Activated CD8-positive, alpha-beta memory T cell treated with anti-CD3 and anti-CD28 coated beads, Interleukin-2, amount 10 ng/mL, durations not matched to agents 7 days and 5 days (primary cell): Measurements from ENCODE around the gene DIP2C. TPM values are rescaled to one million over a fixed set of nuclear protein-coding genes. Genes with fewer than 3 reads are reported as not detected.
"Not testable (repeated sequence)": the region's sequence is repeated elsewhere in the genome, so short reads cannot be mapped to it uniquely, and the experiment has no call there.

Source experiments
- ATAC-seq: fragments of 150-1000 bp; cut with Tn5 transposase; one replicate; pipeline ENCODE4 v1.10.0; 2021; ENCODE audit warnings: moderate library complexity
- CTCF ChIA-PET: fragments of 350-600 bp; sonication (Branson Sonifier 250); formaldehyde crosslinking; loops from one replicate; lab custom pipeline; 2021; ENCODE audit warnings: antibody characterized with exemption; lab: Charles Lee
- DNase-seq: peaks from one replicate; pipeline ENCODE4 v3.0.0-alpha.2; 2020
- H3K27ac Mint-ChIP-seq: one replicate; pipeline ENCODE4 v1.8.0; 2021; ENCODE audit warnings: mild to moderate bottlenecking, mixed read lengths
- H3K27me3 Mint-ChIP-seq: one replicate; pipeline ENCODE4 v1.8.0; 2021; ENCODE audit warnings: mixed read lengths
- H3K36me3 Mint-ChIP-seq: one replicate; pipeline ENCODE4 v1.8.0; 2021; ENCODE audit warnings: mild to moderate bottlenecking, mixed read lengths
- H3K4me1 Mint-ChIP-seq: one replicate; pipeline ENCODE4 v1.8.0; 2021; ENCODE audit warnings: mixed read lengths
- H3K4me3 Mint-ChIP-seq: one replicate; pipeline ENCODE4 v1.8.0; 2021; ENCODE audit warnings: mild to moderate bottlenecking, moderate library complexity, mixed read lengths
- H3K9me3 Mint-ChIP-seq: one replicate; pipeline ENCODE4 v1.8.0; 2022; ENCODE audit warnings: low read depth, mixed read lengths
- total RNA-seq, 2 experiments: library from RNA; stranded (reverse); gene quantifications; one replicate each; pipeline ENCODE4 v1.2.3, GENCODE V29; 2021

The DIP2C gene
- total RNA-seq, 2 experiments from 2014 or later, result 0.26 to 0.99 TPM

DNA sequence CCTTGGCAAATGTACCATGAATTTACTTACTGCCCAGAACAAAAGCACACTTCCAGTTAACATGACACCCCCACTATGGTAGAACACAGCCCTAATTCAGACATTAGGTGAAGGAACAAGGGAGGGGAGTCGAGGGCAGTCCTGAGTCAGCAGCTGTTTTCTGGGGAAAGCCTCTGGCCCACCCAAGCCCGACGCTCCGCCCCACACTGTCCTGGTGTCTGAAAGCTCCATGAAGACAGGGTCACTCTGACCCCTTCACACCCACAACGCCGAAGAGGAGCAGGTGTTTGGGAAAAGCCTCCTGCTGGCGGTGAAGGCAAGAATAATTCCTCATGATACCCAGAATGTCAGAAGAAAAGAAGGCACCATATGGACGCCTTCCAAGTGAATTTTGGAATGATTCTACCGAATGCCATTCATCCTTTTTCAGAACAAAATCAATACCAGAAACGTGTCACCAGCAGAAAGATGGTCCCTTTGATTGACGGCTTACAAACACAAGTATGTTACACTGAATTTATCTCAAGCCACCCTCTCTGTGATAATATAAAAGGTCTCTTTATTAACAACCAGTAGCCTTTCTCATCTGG is 172.1 kb downstream of the DIP2C start:
- DNase-seq (no peak), ATAC-seq (no peak)
- Mint-ChIP-seq H3K9me3 (no peaks in the 10 kb centered on the region), H3K27ac (no peak overlapping the region), H3K4me1 (peaks cover 6% of the 10 kb centered on the region), H3K27me3 (peaks cover 17% of the 10 kb centered on the region), H3K4me3 (no peak overlapping the region), H3K36me3 (no peaks in the 10 kb centered on the region)
- CTCF ChIA-PET, result no interaction called here

DNA sequence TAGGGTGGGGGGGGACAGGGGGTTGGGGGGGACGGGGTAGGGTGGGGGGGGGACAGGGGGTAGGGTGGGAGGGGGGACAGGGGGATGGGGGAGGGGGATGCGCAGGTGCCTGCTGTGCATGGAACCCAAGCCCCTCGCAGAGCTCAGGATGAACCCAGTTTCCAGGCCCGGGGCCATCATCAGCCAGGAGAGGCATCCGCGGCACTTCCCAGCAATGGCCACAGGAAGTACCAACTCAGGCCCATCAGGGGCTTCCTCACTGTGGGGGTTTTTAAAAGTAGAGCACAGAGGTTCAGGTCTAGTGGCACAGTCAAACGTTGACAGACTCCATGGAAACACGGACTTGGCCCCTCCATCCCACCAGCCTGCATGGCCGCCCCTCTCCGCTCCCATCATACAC is 172.7 kb downstream of the DIP2C start:
- ATAC-seq, result no peak

DNA sequence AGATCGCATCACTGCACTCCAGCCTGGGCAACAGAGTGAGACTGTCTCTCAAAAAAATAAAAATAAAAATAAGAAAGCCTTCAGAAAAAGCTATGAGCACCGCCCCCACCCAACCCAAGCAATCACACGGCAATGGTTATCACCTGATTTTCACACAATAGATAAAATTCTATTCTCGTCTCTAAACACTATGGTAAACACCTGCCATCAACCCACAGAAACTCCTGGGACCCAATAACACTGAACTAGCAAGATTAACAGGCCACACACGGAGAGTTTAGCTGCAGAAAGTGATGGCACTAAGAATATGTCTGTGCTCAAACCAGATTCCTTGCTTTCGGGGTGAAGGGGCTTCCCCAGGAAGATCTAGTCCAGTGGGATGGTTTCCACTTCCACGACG is 173.8 kb downstream of the DIP2C start:
- ATAC-seq, result no peak
- Mint-ChIP-seq H3K27ac (no peak overlapping the region), H3K27me3 (peaks cover 18% of the 10 kb centered on the region), H3K36me3 (no peaks in the 10 kb centered on the region), H3K4me3 (no peak overlapping the region), H3K4me1 (peaks cover 12% of the 10 kb centered on the region), H3K9me3 (no peaks in the 10 kb centered on the region)
- DNase-seq, result no peak
- CTCF ChIA-PET, result no interaction called here

More for the DNA sequence above, 172.7 kb downstream of the DIP2C start:
- CTCF ChIA-PET, result no interaction called here
- Mint-ChIP-seq H3K27me3 (peaks cover 20% of the 10 kb centered on the region), H3K9me3 (no peaks in the 10 kb centered on the region), H3K27ac (no peak overlapping the region), H3K36me3 (no peaks in the 10 kb centered on the region), H3K4me3 (no peak overlapping the region), H3K4me1 (peaks cover 6% of the 10 kb centered on the region)
- DNase-seq, result no peak

DNA sequence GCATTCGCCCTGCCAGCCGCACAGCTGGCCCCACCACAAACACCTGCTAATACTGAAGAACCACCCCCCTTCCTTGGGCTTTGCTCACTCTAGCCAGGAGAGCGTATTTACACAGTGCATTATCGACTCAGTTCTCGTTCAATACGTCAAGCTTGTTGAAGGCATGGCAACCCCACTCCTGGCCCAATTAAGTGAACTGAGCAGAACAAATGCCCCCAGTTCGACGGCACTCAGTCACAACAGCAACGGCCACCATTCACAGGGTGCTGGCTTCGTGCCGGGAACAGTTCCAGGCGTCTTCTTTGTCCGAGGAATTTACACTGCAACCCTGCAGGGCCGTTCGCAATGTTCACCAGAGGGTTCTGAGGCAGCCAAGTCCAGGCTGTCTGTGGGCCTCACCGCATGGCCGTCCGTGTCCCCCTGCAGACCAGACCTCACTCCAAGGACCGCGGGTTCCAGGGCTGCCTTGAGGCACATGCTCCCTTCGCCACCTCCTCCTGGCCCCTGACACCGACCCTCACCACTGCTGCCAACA is 175.3 kb downstream of the DIP2C start:
- H3K27me3 Mint-ChIP-seq, result peaks cover 15% of the 10 kb centered on the region
- H3K36me3 Mint-ChIP-seq, result no peaks in the 10 kb centered on the region
- H3K27ac Mint-ChIP-seq, result no peak overlapping the region
- H3K9me3 Mint-ChIP-seq, result no peaks in the 10 kb centered on the region
- no peak for DNase-seq
- ATAC-seq, result no peak
- CTCF ChIA-PET, result interaction anchor here (0.7 kb wide), 1 partner anchor 13 kb away, joined by 3 read pairs; no protein-coding TSS in a partner anchor
- H3K4me1 Mint-ChIP-seq, result peaks cover 12% of the 10 kb centered on the region
- no peak overlapping the region for H3K4me3 Mint-ChIP-seq

DNA sequence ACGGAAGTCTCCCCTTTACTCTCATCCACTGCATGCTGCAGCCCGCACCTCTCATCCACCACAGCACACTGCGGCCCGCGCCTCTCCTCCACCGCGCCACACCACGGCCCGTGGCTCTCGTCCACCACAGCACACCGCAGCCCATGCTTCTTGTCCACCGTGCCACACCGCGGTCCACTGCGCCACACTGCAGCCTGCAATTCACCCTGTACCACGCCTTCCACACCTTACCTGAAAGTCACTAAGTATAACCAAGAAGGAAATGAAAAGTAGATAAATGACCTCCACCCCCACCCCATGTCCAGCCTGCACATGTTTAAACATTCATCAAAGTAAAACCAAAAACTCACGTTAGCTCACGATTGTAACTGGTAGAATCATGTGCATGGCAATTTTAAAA is 176.1 kb downstream of the DIP2C start:
- H3K27me3 Mint-ChIP-seq, result peaks cover 15% of the 10 kb centered on the region
- CTCF ChIA-PET, result interaction anchor here (0.7 to 1.0 kb wide), 3 partner anchors 13 to 234 kb away, joined by 3 read pairs; no protein-coding TSS in a partner anchor
- no peaks in the 10 kb centered on the region for H3K9me3 Mint-ChIP-seq
- peaks cover 12% of the 10 kb centered on the region for H3K4me1 Mint-ChIP-seq
- H3K36me3 Mint-ChIP-seq, result no peaks in the 10 kb centered on the region
- no peak overlapping the region for H3K4me3 Mint-ChIP-seq
- no peak overlapping the region for H3K27ac Mint-ChIP-seq
- DNase-seq (no peak), ATAC-seq (no peak)

DNA sequence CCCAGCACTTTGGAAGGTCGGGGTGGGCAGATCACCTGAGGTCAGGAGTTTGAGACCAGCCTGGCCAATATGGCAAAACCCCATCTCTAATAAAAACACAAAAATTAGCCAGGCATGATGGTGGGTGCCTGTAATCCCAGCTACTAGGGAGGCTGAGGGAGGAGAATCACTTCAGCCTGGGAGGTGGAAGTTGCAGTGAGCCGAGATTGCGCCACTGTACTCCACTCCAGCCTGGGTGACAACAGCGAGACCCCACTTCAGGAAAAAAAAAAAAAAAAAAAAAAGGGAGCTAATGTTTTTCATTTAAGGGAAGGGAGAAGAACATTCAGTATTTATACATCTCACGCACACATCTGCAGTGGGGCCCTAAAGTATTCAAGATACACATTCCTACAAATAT is 176.8 kb downstream of the DIP2C start:
- not testable (repeated sequence) for DNase-seq, H3K36me3 Mint-ChIP-seq, H3K4me3 Mint-ChIP-seq, H3K9me3 Mint-ChIP-seq, H3K27ac Mint-ChIP-seq, ATAC-seq
- H3K4me1 Mint-ChIP-seq, result peaks cover 12% of the 10 kb centered on the region
- peaks cover 15% of the 10 kb centered on the region for H3K27me3 Mint-ChIP-seq
- CTCF ChIA-PET, result interaction anchor here (0.9 to 1.0 kb wide), 2 partner anchors 29 to 233 kb away, joined by 3 read pairs; no protein-coding TSS in a partner anchor

DNA sequence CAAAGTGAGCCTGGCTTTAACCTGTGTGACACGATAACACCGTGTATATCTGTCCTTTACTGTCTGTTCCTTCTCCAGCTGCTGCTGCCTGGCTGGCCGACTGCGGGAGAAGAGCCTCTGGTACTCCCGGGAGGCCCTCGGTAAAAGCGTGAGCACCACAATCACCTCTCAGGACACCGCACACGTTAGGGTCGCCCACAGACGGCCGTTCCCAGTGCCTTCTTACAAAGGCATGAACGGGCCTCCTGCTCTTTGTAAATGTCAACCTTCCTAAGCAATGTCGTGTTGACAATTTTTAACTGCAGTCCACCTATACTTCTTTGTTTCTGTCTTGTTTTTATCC is 177.6 kb downstream of the DIP2C start:
- H3K27ac Mint-ChIP-seq, result no peak overlapping the region

DNA sequence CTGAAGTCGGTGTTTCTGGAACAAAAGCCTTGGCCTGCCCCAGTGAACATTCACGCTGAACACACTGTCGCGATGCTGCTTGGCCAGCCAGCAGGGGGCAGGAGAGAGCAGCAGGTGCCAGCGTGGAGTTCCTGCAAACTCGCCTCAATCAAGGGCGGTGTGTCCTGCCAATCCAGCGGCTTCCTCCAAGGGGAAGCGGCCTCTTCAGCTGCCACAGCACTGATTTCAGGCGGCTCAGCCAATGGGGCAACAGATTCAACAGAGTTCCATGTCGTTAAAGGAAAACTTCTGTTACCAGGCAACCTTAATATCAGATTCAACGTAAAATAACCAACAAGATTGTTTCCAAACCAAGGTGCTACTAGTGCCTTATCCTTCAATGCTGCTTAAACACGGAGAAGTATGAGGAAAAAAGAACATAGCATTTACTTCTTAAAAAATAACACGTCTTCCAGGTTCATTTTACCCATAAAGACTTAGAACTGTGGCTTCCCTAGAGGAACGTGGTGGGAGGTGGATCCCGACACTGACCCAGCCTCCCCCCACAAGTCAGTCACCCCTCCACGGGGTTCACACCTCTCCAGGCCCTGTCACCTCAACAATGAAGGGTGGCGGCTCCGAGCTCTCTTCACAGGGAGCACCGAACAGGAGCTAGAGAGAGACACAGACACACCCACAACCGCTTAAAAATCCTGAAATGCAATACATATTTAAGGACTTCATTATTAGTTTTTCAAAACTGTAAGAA is 178.2 kb downstream of the DIP2C start:
- Mint-ChIP-seq H3K4me3 (no peak overlapping the region), H3K4me1 (peaks cover 12% of the 10 kb centered on the region), H3K9me3 (no peaks in the 10 kb centered on the region), H3K27me3 (peaks cover 15% of the 10 kb centered on the region), H3K27ac (no peak overlapping the region), H3K36me3 (no peaks in the 10 kb centered on the region)
- ATAC-seq, result peak; percentile 85
- CTCF ChIA-PET, result interaction anchor here (0.8 to 1.4 kb wide), 3 partner anchors 8 to 20 kb away, joined by 3 to 4 read pairs (median 3); no protein-coding TSS in a partner anchor
- DNase-seq, result peak; percentile 82

More for the DNA sequence above, 177.6 kb downstream of the DIP2C start:
- CTCF ChIA-PET, result interaction anchor here (0.8 to 1.4 kb wide), 2 partner anchors 9 to 21 kb away, joined by 3 to 4 read pairs; no protein-coding TSS in a partner anchor
- DNase-seq, result no peak
- peaks cover 15% of the 10 kb centered on the region for H3K27me3 Mint-ChIP-seq
- no peaks in the 10 kb centered on the region for H3K9me3 Mint-ChIP-seq
- no peaks in the 10 kb centered on the region for H3K36me3 Mint-ChIP-seq
- no peak for ATAC-seq
- H3K4me3 Mint-ChIP-seq, result no peak overlapping the region
- H3K4me1 Mint-ChIP-seq, result peaks cover 12% of the 10 kb centered on the region

DNA sequence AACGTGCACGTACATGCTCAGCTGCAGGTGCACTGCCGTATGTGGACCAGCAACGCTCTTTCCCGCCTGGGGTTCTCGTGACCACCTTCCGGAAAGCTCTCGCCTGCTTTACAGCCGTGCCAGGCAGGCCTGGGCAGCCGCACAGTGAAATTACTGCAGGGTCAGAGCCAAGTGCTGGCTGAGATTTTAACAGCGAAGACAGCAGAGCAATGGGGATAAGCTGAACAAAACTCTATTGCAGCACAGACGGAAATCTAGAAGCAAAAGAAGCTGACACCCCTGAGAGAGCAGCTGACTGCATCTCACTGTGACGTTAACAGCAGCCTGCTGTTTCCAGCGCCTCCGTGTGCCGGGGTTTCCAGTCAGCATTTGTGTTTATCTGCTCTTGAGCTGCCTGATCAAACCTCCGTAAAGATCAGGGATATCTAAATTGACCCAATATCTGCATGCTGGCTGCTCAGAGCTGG is 179.0 kb downstream of the DIP2C start:
- H3K27ac Mint-ChIP-seq, result no peak overlapping the region
- CTCF ChIA-PET, result interaction anchor here (1.1 to 1.4 kb wide), 2 partner anchors 10 to 19 kb away, joined by 3 to 4 read pairs; no protein-coding TSS in a partner anchor

DNA sequence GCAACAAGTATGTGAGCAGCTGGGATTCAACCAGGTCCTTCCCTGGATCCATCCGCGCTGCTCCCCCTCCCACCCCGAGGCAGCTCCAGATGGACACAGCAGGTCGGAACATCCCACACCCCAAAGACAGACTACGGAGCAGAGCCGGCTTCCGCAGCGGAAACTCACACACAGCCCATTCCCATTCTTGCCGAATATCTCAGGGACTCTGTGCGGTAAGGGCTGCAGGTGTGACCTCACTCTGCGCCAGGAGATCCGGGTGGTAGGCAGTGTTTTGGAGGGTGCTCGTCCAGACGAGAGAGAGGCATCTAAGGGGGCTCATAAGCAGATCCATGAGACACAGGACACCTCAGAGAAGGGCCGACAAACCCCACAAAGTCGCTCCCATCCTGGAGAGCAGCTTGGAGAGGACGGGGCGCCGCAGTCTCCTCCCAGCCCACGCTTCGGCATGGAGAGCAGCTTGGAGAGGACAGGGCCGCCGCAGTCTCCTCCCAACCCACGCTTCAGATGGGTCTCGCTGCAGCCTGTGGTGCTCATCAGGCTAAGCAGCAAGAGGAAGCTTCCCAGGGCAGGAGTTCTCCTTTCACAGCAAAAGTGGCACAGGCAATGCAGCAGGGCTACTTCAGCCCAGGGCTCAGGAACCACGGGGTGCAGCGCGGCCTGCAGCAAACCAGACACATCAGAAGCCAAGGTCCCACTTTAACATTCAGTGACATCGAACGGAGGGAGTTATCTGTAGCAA is 179.9 kb downstream of the DIP2C start:
- H3K36me3 Mint-ChIP-seq, result no peaks in the 10 kb centered on the region
- H3K9me3 Mint-ChIP-seq, result no peaks in the 10 kb centered on the region
- H3K4me1 Mint-ChIP-seq, result peaks cover 12% of the 10 kb centered on the region
- ATAC-seq (no peak), DNase-seq (no peak)
- CTCF ChIA-PET, result no interaction called here
- H3K27me3 Mint-ChIP-seq, result peaks cover 14% of the 10 kb centered on the region
- H3K4me3 Mint-ChIP-seq, result no peak overlapping the region
- no peak overlapping the region for H3K27ac Mint-ChIP-seq

More for the DNA sequence above, 179.0 kb downstream of the DIP2C start:
- Mint-ChIP-seq H3K36me3 (no peaks in the 10 kb centered on the region), H3K4me3 (no peak overlapping the region), H3K9me3 (no peaks in the 10 kb centered on the region), H3K27me3 (peaks cover 15% of the 10 kb centered on the region), H3K4me1 (peaks cover 12% of the 10 kb centered on the region)
- DNase-seq (no peak), ATAC-seq (no peak)

DNA sequence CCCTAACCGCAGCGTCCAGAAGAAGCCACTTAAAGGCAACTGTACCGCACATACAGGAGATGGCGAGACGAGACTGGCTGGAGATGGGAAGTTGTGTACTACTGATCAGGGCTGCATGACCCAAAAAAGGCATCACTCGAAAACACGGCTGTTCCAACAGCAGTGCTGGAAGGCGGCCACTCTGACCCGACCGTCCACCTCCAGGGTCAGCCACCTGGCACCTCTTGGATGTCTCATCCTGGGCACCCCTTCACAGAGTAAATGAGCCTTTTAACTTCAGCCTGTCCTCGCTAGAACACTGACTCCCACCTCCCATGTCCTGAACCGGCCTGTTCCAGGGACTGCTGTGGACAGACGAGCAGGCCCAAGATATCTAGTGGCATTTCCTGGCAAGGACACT is 180.7 kb downstream of the DIP2C start:
- H3K9me3 Mint-ChIP-seq, result no peaks in the 10 kb centered on the region
- H3K36me3 Mint-ChIP-seq, result no peaks in the 10 kb centered on the region
- no peak overlapping the region for H3K4me3 Mint-ChIP-seq
- ATAC-seq (no peak), DNase-seq (no peak)
- H3K27me3 Mint-ChIP-seq, result peaks cover 13% of the 10 kb centered on the region
- no peak overlapping the region for H3K27ac Mint-ChIP-seq
- H3K4me1 Mint-ChIP-seq, result peaks cover 12% of the 10 kb centered on the region
- CTCF ChIA-PET, result no interaction called here

DNA sequence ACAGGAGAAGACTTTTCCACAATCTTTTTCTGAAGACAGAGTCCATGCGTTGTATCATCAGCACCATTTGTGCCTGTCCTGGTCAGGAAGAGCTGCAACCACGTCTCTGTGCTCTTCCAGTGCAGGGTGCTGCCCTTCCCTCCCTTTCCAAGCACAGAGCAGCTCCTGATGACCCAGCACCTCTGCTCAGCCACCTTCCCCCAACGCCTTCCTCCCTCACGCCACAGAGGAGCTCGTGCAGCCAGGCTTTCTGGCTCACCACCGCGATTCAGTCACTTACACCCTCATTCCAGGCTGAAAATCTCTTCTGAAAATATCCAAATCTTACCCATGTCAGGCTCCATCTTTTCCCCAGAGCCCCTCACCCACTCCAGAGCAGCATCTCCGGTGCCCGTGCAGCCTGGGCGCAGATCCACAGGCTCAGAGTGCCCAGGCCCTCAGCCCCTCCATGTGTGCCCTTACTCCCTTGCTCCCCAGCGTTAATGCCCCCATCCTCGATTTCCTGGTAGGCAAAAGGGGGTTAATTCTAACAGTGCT is 181.5 kb downstream of the DIP2C start:
- CTCF ChIA-PET, result no interaction called here
- no peak for ATAC-seq
- no peak overlapping the region for H3K4me3 Mint-ChIP-seq

DNA sequence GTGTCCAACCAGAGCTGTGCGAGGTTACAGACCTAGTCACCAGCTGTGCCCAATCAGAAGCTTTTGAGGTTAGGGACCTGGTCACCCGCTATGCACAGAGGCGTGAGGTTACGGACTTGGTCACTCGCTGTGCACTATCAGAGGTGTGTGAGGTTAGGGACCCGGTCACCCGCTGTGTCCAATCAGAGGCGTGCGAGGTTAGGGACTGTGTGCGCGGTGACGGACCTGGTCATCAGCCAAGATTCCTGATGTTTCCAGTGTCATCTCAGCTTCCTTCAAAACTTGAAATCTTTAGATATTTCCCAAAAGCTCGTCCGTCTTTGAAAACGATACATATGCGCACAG is 182.1 kb downstream of the DIP2C start:
- Mint-ChIP-seq H3K27ac (no peak overlapping the region), H3K4me1 (peaks cover 5% of the 10 kb centered on the region), H3K36me3 (no peaks in the 10 kb centered on the region), H3K4me3 (no peak overlapping the region), H3K9me3 (no peaks in the 10 kb centered on the region), H3K27me3 (peaks cover 17% of the 10 kb centered on the region)
- ATAC-seq (no peak), DNase-seq (no peak)
- CTCF ChIA-PET, result no interaction called here

More for the DNA sequence above, 181.5 kb downstream of the DIP2C start:
- Mint-ChIP-seq H3K27me3 (peaks cover 11% of the 10 kb centered on the region), H3K9me3 (no peaks in the 10 kb centered on the region), H3K4me1 (peaks cover 5% of the 10 kb centered on the region), H3K27ac (no peak overlapping the region), H3K36me3 (no peaks in the 10 kb centered on the region)
- DNase-seq, result no peak
